Effector CD4-positive, alpha-beta T cell (primary cell): ENCODE measurements around the gene XRCC1.
"Not testable (repeated sequence)": the region's sequence is repeated elsewhere in the genome, so short reads cannot be mapped to it uniquely, and the experiment has no call there.

ENCODE experiments used
- DNase-seq: peaks from one replicate; pipeline ENCODE4 v3.0.0-alpha.2; 2020
- total RNA-seq: gene quantifications from one replicate; lab custom pipeline; 2026; lab: John Stamatoyannopoulos, UW

The XRCC1 gene
- total RNA-seq: 19.1 reads per million, percentile 46 among the genes with 10 or more reads in this experiment

- peak; percentile 95 for DNase-seq
These were observed at the start of gene XRCC1, which contains the start of gene PINLYP for GRCh38 chr19:43575156-43575950. XRCC1 (minus strand) TSS chr19:43575527; CDS start chr19:43575458, 69 bp downstream. PINLYP (plus strand) TSS chr19:43575801; CDS start chr19:43577192, 1,391 bp downstream.

GRCh38 chr19:43624933-43625332 is 49.6 kb upstream of the XRCC1 start:
- DNase-seq: peak; percentile 84

- DNase-seq: no peak
These were observed 48.8 kb upstream of the XRCC1 start for GRCh38 chr19:43623889-43624670.

GRCh38 chr19:43622956-43623355 is 47.6 kb upstream of the XRCC1 start:
- DNase-seq: no peak

- DNase-seq: no peak
These were observed 46.7 kb upstream of the XRCC1 start for GRCh38 chr19:43622070-43622469.

- peak; percentile 79 for DNase-seq
These were observed 45.0 kb upstream of the XRCC1 start for GRCh38 chr19:43620061-43621001.

GRCh38 chr19:43619262-43620060 is 44.1 kb upstream of the XRCC1 start, which contains the start of gene ZNF428:
ZNF428 (minus strand) TSS chr19:43619629; CDS start chr19:43614304, 5,325 bp downstream.
- DNase-seq: peak; percentile 78

GRCh38 chr19:43618921-43619261 is 43.6 kb upstream of the XRCC1 start:
- DNase-seq: no peak

- no peak for DNase-seq
These were observed 41.6 kb upstream of the XRCC1 start for GRCh38 chr19:43616954-43617353.

- DNase-seq: no peak
These were observed 41.0 kb upstream of the XRCC1 start for GRCh38 chr19:43616306-43616705.

- no peak for DNase-seq
These were observed 37.0 kb upstream of the XRCC1 start for GRCh38 chr19:43612374-43612773.

- no peak for DNase-seq
These were observed 36.5 kb upstream of the XRCC1 start, which contains the start of gene SRRM5 for GRCh38 chr19:43611788-43612187. SRRM5 (plus strand) TSS chr19:43612088; CDS start chr19:43612122, 34 bp downstream.

- DNase-seq: no peak
These were observed 35.2 kb upstream of the XRCC1 start for GRCh38 chr19:43610493-43610892.

- DNase-seq: no peak
These were observed 34.5 kb upstream of the XRCC1 start for GRCh38 chr19:43609872-43610271.

- no peak for DNase-seq
These were observed 32.2 kb upstream of the XRCC1 start for GRCh38 chr19:43607238-43608205.

GRCh38 chr19:43606569-43607229 is 31.4 kb upstream of the XRCC1 start:
- no peak for DNase-seq

GRCh38 chr19:43605875-43606568 is 30.7 kb upstream of the XRCC1 start:
- DNase-seq: no peak

GRCh38 chr19:43600326-43600725 is 25.0 kb upstream of the XRCC1 start:
- not testable (repeated sequence) for DNase-seq
